ENCODE results near the gene EMX2. TPM values are rescaled to one million over a fixed set of nuclear protein-coding genes. Genes with fewer than 3 reads are reported as not detected.

The EMX2 gene
- total RNA-seq, 2 donors from 2014 or later: not detected

DNA sequence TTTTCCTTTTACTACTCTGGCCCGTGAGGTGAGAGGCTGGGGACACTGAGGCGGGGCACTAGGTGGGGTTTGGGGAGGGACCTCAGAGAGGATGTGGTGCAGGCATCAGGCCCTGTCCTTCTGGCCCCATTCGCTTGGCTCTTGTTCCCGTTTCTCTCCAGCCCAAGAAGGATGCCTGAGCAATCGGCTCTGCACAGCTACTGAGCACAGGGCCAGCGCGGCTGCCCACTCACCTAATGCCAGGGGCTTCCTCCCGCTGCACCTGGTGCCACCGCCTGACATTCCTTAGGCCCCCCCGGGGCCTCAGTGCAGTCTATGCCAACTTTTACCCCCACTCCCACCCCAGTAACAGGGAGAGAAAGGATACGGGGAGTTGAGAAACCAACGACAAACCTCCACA, 12.5 kb downstream of the EMX2 start:
- H3K27ac ChIP-seq: no peak overlapping the region
- TF ChIP-seq POLR2A (IDR thresholded peaks at IDR 0.05) (no peak), CTCF (IDR thresholded peaks at IDR 0.05) (no peak)
- no peaks in the 10 kb centered on the region for H3K9me3 ChIP-seq
- peaks cover 15% of the 10 kb centered on the region for H3K4me1 ChIP-seq
- DNase-seq (no peak), ATAC-seq (no peak)
- H3K36me3 ChIP-seq (replicated peaks in 1 of 2; ENCODE audit: insufficient read depth in 1 of 2, low read depth in 2 of 2): no peaks in the 10 kb centered on the region
- intact Hi-C loops (cut with DNase I): no loop called here
- WGBS, 2 donors: 54 to 56% methylated on average over 11 to 12 of the region's 12 CpGs
- H3K4me3 ChIP-seq: no peak overlapping the region
- peaks cover 0 to 32% of the 10 kb centered on the region in 2 donors for H3K27me3 ChIP-seq

GRCh38 chr10:117555863-117556262, 13.3 kb downstream of the EMX2 start:
- WGBS, 2 donors: 100% methylated on average over 1 of the region's 1 CpG
- intact Hi-C loops (cut with DNase I): no loop called here

DNA sequence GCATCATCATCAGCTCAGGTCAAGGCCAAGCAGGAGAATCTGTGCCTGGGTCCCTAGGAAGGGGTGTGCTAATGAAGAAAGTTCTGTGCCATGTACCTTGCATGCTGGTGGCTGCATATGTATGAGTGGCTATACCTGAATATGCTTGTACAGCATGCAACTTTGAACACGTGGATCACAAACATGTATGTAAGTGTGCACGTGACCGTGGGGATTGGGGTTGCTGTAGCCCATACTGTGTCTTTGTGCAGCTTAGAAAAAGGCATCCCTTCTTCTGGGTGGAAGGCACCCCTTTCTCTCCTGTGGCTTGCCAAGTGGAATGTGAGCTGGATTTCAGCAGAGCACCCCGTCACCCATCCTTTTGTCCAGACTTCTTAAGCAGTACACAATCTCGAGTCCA, 13.8 kb downstream of the EMX2 start:
- 72 to 74% methylated on average over 5 of the region's 5 CpGs for WGBS, 2 donors
- TF ChIP-seq CTCF (IDR thresholded peaks at IDR 0.05) (no peak), POLR2A (IDR thresholded peaks at IDR 0.05) (no peak)
- ATAC-seq: no peak
- Histone ChIP-seq H3K36me3 (replicated peaks in 1 of 2; ENCODE audit: insufficient read depth in 1 of 2, low read depth in 2 of 2) (no peaks in the 10 kb centered on the region), H3K4me1 (peaks cover 15% of the 10 kb centered on the region), H3K27ac (no peak overlapping the region), H3K27me3 (peaks cover 0 to 25% of the 10 kb centered on the region in 2 donors), H3K9me3 (no peaks in the 10 kb centered on the region), H3K4me3 (no peak overlapping the region)
- intact Hi-C loops (cut with DNase I): no loop called here
- no peak for DNase-seq

More at GRCh38 chr10:117555863-117556262, 13.3 kb downstream of the EMX2 start:
- H3K9me3 ChIP-seq: no peaks in the 10 kb centered on the region
- no peak overlapping the region for H3K27ac ChIP-seq
- DNase-seq (no peak), ATAC-seq (no peak)
- peaks cover 15% of the 10 kb centered on the region for H3K4me1 ChIP-seq
- H3K27me3 ChIP-seq: peaks cover 0 to 28% of the 10 kb centered on the region in 2 donors
- TF ChIP-seq CTCF (IDR thresholded peaks at IDR 0.05): no peak
- TF ChIP-seq POLR2A (IDR thresholded peaks at IDR 0.05): no peak
- no peak overlapping the region for H3K4me3 ChIP-seq
- H3K36me3 ChIP-seq (replicated peaks in 1 of 2; ENCODE audit: insufficient read depth in 1 of 2, low read depth in 2 of 2): no peaks in the 10 kb centered on the region

- peaks cover 0 to 5% of the 10 kb centered on the region in 2 donors for H3K27me3 ChIP-seq
- TF ChIP-seq CTCF (IDR thresholded peaks at IDR 0.05) (no peak), POLR2A (IDR thresholded peaks at IDR 0.05) (no peak)
- ATAC-seq: no peak
Observed at GRCh38 chr10:117559712-117560111, 17.2 kb downstream of the EMX2 start.

GRCh38 chr10:117560942-117561341, 18.4 kb downstream of the EMX2 start:
- intact Hi-C loops (cut with DNase I): no loop called here

More at GRCh38 chr10:117559712-117560111, 17.2 kb downstream of the EMX2 start:
- no peak overlapping the region for H3K27ac ChIP-seq
- no peak overlapping the region for H3K4me3 ChIP-seq
- DNase-seq: no peak
- no peaks in the 10 kb centered on the region for H3K9me3 ChIP-seq
- H3K36me3 ChIP-seq (replicated peaks in 1 of 2; ENCODE audit: insufficient read depth in 1 of 2, low read depth in 2 of 2): no peaks in the 10 kb centered on the region
- intact Hi-C loops (cut with DNase I): no loop called here
- WGBS, 2 donors: 68 to 69% methylated on average over 4 of the region's 4 CpGs
- H3K4me1 ChIP-seq: no peaks in the 10 kb centered on the region

More at GRCh38 chr10:117560942-117561341, 18.4 kb downstream of the EMX2 start:
- Histone ChIP-seq H3K4me3 (no peak overlapping the region), H3K4me1 (no peaks in the 10 kb centered on the region), H3K27ac (no peak overlapping the region), H3K9me3 (no peaks in the 10 kb centered on the region), H3K27me3 (peaks cover 0 to 5% of the 10 kb centered on the region in 2 donors), H3K36me3 (replicated peaks in 1 of 2; ENCODE audit: insufficient read depth in 1 of 2, low read depth in 2 of 2) (no peaks in the 10 kb centered on the region)
- DNase-seq (no peak), ATAC-seq (no peak)
- 73 to 78% methylated on average over 2 of the region's 2 CpGs for WGBS, 2 donors
- TF ChIP-seq CTCF (IDR thresholded peaks at IDR 0.05) (no peak), POLR2A (IDR thresholded peaks at IDR 0.05) (no peak)

All from body of pancreas (tissue), 4 donors.